UCSD-AML1 (cell line): ENCODE data around the gene NOTCH2.
A peak's percentile ranks its signal among the peaks of the same experiment; 100 is the strongest.

Experiments
- DNase-seq: peaks from one replicate; lab custom pipeline; 2025; ENCODE audit not compliant: unreplicated experiment; lab: John Stamatoyannopoulos, UW

Gene NOTCH2

DNA sequence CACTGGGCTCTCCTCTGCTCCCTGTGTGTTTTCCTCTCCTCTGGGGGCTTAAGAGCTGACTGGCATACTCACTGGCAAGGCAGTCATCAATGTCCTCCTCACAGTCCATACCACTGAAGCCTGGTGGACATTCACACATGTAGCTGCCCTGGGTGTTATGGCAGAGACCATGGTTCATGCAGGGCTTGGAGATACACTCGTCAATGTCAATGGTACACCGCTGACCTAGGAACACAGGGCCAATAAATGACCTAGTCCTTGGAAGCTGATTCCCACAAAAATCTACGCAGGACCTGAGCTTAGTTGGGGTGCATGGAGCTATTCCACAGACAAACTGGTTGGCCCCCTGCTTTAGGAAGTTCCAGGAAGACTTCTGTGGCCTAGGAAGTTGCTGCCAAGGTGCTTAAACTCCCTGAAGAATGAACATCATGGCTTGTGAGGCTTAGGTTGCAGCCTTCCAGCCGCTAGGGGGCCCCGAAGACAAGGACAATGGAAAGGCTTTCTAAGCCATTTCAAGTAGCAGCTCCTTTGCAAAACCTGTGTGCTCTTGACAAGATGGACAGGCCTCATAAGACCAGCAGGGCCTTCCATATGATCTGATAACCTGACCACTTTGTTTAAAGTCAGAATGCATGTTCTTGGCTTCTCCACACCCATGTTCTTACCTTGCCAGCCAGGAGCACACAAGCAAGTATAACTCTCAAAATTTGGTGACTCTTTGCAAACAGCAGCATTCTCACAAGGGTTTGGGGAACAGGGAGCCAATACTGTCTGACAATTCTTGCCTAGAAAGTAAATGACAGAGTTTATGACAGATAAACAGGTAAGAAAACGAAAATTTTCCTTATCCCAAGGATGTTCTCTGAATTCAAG, 120.9 kb downstream of the NOTCH2 start:
- DNase-seq, result peak; percentile 76

DNA sequence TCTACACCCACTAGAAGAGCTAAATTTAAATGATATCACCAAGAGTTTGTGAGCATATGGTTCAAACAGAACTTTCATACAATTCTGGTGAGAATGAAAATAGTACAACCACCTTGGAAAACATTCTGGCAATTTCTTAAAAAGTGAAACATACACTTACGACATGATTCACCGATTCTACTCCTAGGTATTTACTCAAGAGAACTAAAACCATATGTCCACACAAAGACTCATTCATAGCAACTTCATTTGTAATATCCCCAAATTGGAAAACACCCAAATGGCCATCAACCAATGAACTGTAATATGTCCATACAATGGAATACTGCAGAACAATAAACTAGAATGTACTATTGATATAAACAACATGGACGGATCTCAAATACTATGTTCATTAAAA, 122.0 kb downstream of the NOTCH2 start:
- DNase-seq, result no peak

DNA sequence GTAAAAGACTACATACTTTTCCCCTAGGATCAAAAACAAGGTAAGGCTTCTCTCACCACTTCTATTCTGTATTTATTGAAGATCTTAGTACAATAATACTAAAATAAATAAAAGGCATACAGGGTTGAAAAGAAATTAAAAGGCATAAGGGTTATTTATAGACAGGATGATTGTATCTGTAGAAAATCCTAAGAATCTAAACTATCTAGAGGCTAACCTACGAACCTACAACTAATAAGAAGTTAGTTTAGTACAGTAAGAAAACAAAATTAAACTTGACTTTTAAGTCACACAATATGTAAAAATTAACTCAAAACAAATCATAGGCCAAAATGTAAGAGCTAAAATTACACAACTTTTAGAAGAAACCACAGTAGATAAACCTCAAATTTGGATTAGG, 122.7 kb downstream of the NOTCH2 start:
- DNase-seq, result no peak

DNA sequence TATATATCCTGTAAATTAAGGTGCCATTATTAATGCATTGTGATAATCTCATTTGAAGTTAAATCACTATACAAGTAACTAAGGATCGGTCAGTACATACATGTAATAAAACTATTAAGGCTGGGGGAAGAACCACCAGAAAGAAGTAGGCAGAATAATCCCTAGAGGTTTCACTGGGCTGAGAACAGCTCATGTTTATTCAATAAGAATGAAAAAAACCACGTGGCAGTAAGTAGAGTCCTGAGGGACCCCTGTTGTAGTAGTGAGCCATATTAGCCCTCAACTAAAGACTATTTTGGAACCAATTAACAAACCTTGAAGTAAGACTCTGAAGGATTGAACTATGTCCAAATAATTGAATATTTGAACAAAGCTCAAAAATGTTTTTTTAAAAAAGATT, 126.2 kb downstream of the NOTCH2 start:
- DNase-seq, result no peak

DNA sequence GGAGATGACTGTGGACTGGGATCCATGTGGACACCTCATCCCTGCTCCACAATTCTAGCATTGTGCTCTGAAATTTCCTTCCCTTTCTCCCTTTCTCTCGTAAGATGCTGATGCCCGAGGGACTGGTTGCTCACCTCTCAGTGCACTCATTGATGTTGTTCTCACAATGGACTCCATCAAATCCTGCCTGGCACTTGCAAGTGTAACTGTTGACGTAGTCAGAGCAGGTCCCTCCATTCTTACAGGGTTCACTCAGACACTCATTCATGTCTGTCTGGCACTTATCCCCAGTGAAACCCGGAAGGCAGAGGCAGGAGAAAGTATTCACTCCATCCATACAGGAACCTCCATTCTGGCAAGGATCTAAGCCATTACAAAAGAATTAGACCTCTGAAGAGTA, 128.1 kb downstream of the NOTCH2 start:
- DNase-seq, result no peak

DNA sequence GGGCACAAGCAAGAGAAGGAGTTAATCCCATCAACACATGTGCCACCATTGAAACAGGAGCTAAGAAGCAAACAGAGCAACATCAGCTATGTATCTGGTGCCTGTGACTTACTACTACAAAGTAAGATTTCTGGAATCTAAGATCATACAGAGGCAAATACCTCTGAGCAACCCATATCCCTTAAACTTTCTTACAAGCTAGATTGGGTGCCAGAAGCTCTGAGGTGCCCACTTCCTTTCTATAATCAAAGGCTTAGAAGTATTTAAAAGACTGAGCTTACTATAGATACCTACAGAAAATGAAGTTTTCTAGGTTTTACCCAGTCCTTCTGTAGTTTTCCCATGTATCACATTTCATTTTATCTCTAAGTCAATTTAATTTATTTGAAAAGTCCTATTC, 128.8 kb downstream of the NOTCH2 start:
- DNase-seq, result no peak

DNA sequence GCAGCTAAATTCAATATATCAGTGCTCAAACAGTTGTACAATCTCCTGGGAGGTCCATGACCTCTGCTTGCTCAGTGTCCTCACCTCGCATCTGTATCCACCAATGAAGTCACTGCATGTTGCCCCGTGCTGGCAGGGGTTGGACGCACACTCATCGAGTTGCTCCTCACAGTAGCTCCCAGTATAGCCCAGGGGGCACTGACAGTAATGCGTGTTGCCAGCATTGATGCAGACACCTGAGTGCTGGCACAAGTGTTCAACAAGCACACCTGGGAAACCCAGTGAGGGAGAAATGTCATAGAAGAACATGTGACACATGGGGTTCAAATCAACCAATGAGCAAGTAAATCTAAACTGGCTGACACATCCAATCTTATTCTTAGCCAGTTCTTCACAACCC, 132.3 kb downstream of the NOTCH2 start:
- no peak for DNase-seq

DNA sequence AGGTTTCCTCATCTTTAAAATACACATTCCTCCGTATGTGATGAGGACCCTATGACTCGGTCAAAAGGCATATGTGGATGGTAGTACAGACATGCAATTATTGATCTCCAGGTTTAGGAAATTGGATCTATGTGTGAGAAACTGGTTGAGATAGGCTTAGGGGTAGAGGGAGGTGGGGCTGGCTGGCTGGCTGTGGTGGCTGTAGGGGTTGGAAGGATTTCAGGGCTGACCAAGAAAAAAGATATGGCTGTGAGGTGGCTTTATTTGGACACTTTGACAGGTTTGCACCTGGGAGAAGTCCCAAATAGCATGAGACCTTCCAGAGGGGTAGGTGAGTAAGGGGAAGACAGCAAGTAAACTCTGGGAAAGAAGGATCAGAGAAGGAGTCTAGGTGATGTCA, 133.5 kb downstream of the NOTCH2 start:
- DNase-seq, result no peak

DNA sequence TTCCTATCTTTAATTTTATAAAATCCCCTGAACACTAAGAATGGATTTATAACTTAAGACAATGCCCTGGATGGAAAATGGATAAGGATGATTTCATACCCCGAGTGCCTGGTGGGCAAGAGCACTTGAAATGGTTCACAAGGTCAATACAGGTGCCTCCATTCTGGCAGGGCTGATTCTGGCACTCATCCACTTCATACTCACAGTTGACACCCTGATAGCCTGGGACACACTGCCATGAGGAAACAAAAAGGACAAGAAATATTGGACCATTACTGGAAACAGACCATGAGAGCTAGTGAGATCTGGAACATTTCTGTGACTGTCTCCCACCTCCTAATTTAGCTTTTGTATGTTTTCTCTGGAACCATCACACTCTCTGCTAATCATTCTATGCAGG, 134.1 kb downstream of the NOTCH2 start:
- DNase-seq, result no peak

DNA sequence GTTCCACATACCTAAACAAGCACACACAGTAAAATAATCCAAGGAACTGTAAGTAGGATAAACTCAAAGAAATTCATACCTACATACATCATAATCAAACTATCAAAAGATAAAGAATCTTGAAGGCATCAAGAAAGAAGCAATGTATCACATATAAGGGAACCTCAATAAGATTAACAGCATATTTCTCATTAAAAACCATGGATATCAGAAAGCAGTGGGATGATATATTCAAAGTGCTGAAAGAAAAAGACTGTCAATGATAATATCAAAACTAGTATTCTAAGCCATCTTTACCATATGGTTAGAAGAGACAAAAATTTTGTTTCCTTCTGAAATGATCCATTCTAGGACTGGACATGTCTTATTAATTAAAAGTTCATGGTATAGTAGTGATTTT, 136.1 kb downstream of the NOTCH2 start:
- no peak for DNase-seq

DNA sequence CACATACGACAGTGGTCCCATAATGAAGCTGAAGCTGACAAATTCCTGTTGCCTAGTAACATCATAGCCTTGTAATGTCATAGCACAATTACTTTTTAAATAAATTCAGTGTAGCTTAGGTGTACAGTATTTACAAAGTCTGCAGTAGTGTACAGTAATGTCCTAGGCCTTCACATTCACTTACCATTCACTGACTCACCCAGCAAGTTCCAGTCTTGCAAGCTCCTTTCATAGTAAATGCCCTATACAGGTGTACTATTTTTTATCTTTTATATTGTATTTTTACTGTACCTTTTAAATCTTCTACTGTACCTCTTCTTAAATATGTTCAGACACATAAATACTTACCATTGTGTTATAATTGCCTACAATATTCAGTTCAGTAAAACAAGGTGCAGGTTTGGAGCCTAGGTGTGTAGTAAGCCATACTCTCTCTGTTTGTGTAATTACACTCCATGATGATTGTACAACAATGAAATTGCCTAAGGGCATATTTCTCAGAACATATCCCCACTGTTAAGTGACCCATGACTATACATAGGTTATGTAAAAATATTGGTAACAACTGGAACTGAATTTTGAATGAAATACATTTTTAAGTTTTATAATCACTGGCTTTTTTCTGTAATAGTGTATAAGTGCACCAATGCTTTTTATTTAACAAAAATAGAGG, 139.7 kb downstream of the NOTCH2 start:
- DNase-seq, result no peak

DNA sequence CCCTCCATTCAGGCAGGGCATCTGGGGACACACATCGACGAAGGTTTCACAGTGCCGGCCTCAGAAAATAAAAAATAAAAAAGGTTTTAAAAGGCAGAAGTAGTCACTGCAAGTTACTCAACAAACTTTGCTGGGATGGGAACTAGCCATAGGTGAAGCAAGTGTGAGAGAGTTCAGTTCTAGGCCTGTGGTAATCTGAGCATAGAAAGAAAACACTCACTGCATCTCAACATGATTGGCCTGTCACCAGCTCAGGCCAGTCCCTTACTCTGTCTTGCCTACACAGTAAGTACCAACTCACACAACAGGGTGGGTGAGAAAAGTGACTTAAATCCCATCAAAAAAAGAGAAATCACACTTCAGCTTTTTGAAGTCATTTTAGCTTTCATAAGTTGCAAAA, 142.9 kb downstream of the NOTCH2 start:
- DNase-seq, result no peak

DNA sequence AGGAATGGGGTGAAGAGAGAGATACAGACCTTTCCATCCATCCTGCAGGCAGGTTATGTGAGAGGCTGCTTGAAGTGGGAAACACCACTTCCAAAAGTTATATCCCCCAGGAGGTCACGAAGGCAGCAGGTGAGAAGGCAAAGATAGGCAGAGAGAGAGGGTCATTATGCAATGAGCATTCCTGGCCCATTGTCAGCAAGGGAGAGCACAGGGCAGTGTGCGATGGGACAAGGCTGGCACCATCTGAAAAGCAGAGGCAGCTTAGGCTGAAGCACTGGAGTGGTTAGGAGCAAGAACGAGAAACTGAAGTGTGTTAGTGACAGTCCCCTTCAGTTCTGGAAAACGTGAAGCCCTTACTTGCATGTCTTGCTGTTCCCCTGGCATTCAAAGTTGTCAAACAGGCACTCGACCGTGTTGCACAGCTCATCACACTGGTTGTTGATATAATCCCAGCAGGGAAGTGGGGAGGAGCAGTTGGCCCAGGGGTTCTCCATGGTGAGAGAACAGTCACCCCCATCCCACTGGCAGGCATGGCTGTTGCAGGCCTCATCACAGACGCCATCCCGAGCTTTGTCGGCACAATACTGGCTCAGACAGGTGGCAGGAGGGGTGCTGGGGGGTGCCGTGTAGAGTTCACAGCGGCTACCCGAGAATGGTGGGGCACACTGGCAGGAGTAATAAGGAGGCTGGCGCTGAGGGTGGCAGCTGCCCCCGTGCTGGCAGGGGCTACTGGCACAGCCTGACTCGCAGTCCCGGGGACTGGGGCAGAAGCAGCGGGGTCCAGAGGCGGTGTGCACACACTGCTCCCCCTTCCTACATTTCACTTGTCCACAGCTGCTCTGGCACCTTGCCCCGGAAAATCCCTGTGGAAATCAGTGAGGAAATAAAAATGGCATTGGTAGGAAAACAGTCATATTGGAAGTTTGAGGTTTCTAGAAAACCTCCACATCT, 144.2 kb downstream of the NOTCH2 start:
- no peak for DNase-seq

DNA sequence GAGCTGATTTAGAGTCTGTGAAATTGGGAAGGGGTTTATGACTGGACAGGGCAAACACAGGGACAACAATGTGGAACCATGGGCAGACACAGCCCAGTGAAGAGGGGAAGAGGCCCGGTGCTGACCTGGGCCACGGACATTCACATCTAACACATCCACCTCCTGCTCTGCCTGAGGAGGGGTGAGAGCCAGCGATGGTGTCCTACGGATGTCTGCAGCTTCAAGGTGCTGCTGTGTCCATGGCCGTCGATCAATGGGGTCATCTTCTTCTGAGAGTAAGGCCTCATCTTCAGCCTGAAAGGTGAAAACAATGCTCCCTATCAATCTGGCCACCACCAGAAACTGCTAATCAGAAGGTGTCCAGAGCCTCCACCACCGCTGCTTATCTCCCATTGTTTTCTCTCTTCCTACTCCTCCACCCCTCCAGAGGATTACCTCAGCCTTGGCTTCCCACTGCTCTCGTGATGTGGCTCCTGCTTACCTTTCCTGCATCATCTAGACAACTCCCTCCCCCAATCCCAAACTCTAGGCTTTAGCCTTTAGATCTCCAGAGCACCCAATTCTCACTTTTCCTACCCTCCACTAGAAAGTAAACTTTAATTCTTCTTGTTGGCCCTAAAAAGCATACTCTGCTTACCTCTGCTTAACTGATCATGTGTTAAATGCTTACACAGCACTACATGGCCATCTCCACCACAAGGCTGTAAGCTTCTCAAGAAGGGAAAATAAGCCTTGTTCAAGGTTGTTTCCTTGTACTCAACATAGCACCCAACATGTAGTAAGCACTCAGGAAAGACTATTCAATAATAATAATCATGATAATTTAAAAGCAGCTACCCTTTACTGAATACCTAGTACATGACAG, 149.1 kb downstream of the NOTCH2 start:
- DNase-seq, result no peak

DNA sequence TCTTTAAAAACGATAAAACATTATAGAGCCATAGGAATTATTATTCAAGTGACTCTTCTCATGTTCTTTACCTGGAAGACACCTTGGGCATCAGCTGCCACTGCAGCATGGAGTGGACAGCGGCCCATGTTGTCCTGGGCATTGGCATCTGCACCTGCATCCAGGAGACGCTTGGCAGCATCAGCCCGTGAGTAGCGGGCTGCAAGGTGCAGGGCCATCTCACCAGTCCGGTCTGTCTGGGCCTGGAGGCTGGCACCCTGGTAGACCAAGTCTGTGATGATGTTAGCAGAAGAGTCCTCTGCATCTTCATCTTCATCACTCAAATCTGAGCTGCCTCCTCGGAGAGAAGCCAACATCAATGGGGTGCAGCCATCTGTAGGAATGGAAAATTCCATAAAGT, 150.2 kb downstream of the NOTCH2 start:
- no peak for DNase-seq

DNA sequence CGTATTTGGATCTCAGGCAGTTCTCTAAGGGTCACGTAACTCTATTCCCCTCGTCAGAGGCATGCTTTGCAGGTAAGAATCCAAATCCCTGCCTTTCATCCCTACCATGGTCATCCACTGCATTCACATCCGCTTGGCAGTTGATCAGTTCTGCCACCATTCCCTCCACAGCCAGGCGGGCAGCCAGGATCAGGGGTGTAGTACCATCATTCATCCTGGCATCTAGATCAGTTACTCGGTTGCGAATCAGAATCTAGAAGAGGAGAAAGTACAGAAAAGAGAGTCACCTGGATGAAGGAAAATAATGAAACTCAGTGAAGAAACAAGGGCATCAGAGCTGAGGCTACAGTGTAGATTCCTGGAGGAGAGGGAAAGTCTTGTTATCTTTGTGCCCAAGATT, 151.2 kb downstream of the NOTCH2 start:
- DNase-seq, result no peak

DNA sequence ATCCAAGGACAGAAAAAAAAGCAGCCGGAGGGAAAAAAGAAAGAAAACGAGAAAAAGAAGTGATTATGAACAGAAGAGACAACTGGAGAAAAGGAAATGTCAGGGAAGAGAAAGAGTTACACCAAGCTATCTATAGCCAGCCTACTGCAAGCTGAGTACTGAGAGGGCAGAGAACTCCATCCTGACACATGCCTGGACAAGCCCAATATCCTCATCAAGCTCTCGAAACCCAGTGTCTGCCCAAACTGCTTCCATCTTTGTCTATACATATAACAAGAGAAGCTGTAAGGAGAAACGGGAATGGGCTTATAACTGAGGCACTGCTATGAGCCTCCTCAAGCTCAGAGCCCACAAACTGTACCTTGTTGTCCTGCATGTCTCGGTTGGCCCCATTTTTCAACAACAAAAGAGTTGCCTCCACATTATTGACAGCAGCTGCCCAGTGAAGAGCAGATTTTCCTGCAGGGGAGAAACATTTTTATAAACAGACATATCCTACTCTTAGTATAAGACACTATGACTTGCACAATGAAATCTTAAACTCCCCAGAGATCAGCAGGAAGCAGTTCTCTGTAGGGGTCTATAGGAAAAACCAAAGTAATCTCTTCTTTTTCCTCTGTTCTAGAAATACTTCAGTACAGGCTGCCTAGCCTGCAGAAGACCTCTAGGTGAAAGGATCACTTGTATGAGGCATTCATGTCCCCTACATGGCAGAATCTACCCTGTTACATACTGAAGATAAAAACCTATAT, 152.0 kb downstream of the NOTCH2 start:
- no peak for DNase-seq

DNA sequence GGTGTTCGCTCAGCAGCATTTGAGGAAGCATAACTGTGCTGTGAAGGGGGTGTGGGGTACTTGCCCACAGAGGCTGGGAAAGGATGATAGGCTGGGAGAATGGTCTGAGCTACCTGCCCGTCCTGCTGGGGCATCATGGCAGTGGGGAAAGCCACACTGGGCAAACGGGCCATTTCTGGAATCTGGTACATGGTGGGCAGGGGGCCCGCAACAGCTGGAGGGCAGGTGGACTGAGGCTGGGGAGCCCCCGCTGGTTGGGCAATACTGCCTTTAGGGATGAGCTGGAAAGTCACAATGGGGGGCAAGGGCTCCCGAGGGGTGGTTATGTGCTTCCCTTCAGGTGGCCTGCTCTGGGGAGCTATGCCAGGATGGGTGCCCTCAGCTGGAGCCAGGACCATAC, 153.9 kb downstream of the NOTCH2 start:
- no peak for DNase-seq

DNA sequence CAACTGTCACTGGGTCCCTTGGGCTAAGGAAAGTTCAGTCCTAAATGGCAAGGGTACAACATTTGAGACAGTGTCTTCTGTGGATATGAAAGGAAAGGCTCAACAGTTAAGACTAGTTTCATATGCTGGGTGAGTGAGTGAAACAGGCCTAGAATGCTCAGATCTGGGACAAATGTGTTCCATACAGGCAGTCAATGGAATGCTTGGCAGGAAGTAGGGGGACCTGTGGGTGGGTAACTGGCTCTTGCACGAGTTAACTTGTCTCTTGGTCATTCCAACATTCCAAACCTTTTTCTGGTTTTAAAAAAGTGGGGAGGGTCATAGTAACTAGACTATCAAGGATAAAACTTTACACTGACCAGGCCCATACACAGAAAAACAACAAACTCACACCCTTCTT, 155.4 kb downstream of the NOTCH2 start:
- DNase-seq, result no peak

DNA sequence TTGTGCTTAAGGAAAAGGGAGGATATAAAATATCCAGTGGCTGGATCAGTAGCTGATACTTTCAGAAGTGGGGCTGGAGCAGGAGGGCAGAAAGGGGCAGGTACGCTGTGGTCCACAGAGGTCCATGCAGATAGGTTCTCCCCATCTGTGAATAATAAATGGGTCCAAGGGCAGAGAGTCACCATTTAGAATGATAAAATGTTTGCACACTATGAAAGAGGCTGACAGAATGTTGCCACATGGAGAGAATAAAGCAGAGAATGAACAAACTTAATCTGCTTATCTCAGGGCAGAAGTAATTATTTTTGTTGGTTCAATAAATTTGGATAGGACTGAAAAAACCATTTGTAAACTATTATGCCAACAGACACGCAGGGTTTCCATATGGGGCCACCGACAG, 156.5 kb downstream of the NOTCH2 start:
- DNase-seq, result no peak
